GM18505 (cell line): ENCODE data around the gene OOSP2.
"Not testable (repeated sequence)": the region's sequence is repeated elsewhere in the genome, so short reads cannot be mapped to it uniquely, and the experiment has no call there.

Experiments
- ATAC-seq: cut with Tn5 transposase; IDR thresholded peaks from one replicate; pipeline ENCODE4 v1.9.1; 2021; ENCODE audit not compliant: unreplicated experiment
- POLR2A ChIP-seq: IDR thresholded peaks from 4 replicates; pipeline ENCODE4 v1.6.1; 2011; ENCODE audit warnings: borderline replicate concordance; ENCODE audit not compliant: insufficient read depth, insufficient read length; ENCODE audit errors: extremely low read depth

OOSP2 gene, protein sequence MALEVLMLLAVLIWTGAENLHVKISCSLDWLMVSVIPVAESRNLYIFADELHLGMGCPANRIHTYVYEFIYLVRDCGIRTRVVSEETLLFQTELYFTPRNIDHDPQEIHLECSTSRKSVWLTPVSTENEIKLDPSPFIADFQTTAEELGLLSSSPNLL

GRCh38 chr11:60040109-60040508 lies at the start of gene OOSP2:
Gene OOSP2 (plus strand): TSS chr11:60040409. CDS start chr11:60040460, 51 bp downstream.
- no peak for ATAC-seq
- no peak for TF ChIP-seq POLR2A

DNA sequence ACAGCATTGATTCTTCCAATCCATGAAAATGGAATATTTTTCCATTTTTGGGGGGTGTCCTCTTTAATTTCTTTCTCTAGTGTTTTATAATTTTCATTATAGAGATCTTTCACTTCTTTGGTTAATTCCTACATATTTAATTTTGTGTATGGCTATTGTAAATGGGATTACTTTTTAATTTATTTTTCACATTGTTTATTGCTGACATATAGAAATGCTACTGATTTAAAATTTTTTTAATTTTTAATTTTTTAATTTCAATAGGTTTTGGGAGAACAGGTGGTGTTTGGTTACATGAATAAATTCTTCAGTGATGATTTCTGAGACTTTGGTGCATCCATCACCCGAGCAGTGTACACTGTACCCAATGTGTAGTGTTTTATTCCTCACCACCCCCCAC lies 49.8 kb upstream of the OOSP2 start:
- TF ChIP-seq POLR2A, result no peak
- no peak for ATAC-seq

- ATAC-seq, result no peak
- TF ChIP-seq POLR2A, result no peak
Measured at GRCh38 chr11:59992425-59992824, 47.8 kb upstream of the OOSP2 start.

DNA sequence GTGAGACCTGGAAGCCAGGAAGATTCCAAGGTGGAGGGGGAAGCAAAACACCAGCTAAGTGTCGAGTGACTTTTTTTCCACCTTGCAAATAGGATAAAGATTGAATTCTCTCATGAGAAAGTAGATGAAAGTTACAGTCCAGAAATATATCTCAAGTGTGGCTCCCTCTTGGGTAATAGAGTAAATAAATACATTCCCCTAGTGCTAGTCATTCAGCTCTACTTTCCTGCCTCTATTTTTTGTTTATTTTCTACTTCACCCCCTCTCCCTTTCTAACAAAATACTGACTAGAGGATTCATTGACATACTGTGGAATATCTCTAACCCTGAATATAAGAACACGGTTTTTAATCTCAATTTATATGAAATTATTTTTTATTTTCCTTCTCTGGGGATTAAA lies 42.4 kb upstream of the OOSP2 start:
- no peak for TF ChIP-seq POLR2A

GRCh38 chr11:59999691-60000090 lies 40.5 kb upstream of the OOSP2 start:
- TF ChIP-seq POLR2A, result no peak
- no peak for ATAC-seq

More for the DNA sequence above, 42.4 kb upstream of the OOSP2 start:
- no peak for ATAC-seq

- TF ChIP-seq POLR2A, result no peak
- ATAC-seq, result no peak
Measured at GRCh38 chr11:60003729-60004128, 36.5 kb upstream of the OOSP2 start.

- no peak for ATAC-seq
- TF ChIP-seq POLR2A, result no peak
Measured at GRCh38 chr11:60005360-60005759, 34.8 kb upstream of the OOSP2 start.

- no peak for ATAC-seq
- TF ChIP-seq POLR2A, result no peak
Measured at GRCh38 chr11:60016881-60017280, 23.3 kb upstream of the OOSP2 start, which contains the start of gene OOSP4B. Gene OOSP4B (plus strand): TSS chr11:60017181.

DNA sequence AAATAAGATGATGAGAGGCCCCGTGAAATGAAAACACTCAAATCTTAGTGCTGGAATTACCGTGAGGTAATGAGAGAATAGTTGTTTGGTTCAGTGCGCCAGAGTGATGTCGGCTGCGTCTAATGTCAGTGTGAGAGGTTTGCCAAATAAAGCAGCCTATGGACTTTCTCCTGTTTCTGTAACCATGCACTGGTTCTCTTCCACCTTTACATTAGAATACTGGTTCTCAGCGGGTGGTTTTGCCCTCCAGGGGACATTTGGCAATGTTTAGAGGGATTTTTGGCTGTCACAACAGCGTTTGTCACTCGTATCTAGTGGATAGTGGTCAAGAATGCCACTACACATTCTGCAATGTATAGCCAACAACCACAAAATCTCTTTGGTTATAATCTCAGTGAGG lies 22.2 kb upstream of the OOSP2 start:
- TF ChIP-seq POLR2A, result no peak
- ATAC-seq, result no peak

GRCh38 chr11:60020376-60020775 lies 19.8 kb upstream of the OOSP2 start:
- not testable (repeated sequence) for ATAC-seq

DNA sequence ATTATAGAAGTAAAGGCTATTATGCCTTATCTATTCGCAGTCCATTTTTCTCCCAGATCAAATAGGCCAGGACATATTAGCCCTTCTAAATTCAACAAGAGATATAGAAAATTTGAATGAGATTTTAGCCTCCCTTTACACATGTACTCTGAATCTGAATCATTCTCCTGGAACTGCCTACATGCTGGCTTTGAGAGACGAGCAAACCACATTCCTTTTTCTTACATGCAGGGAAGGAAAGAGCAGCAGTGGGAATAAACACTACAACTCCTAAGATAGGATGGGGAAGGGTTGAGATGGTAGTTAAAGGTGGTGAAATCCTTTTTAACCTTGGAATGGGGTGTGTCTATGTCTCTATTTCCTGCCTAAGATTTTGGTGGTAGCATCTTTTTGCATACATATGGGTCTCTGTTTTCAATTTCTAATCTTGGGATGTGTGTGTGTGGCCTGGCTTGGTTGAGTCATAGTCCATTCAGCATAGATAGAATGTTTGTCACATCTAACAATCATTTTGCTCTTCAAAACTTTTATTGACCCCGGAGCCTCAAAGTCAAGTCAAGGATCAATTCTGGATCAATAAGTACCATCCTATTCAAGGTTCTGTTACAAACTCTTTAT lies 11.1 kb upstream of the OOSP2 start:
- TF ChIP-seq POLR2A, result no peak
- ATAC-seq, result no peak

- not testable (repeated sequence) for ATAC-seq
Measured at GRCh38 chr11:60050422-60050821, 10.2 kb downstream of the OOSP2 start.

GRCh38 chr11:60050839-60051238 lies 10.6 kb downstream of the OOSP2 start:
- ATAC-seq, result not testable (repeated sequence)

DNA sequence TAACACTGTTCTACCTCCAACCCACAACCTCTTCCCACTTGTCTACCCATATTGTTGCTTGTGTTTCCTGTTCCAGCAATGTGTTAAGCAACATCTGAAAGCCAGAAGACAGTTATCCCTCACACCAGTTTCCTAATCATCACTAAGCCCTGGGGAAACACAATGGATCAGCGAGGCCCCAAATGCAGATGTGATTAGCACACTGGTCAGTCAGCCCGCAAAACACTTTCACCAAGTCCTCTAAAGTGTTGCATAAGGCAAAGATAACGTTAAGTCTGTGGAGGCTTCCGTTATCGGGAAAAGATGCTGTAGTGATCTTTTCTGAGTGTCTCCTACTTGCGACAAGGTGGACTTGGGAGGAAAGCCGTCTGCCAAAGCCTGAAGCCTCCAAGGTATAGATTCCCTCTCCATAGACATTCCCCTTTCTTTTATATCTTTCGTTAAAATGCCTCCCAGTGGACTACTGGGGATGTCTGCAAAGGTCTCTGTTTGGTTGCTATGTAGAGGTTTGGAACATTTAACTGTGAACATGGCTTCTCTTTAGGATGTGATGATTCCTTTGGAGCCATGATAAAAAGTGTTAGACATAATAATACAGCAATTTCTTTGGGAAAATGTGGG lies 16.2 kb downstream of the OOSP2 start, which contains the start of gene MS4A3:
Gene MS4A3 (plus strand): TSS at position 317 of the 621 bp plus-strand sequence. CDS start 4,496 bp downstream, outside the sequence.
- no peak for ATAC-seq
- TF ChIP-seq POLR2A, result no peak

DNA sequence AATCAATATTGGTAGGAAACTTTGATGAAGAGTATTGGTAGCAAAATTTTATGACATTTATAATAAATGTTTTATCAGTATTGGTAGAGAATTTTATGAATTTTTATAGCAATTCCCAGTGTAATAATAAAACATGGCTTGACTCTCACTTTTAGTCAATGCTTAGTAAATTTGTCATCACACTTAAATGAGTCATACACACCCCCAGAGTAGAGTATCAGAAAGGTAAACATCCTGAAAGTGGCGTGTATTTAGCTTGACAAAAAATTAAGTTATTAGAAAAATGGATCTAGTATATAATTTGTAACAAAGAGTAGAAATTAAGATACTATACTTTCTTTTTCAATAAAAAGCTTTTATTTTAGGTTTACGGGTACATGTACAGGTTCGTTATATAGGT lies 18.8 kb downstream of the OOSP2 start:
- TF ChIP-seq POLR2A, result no peak
- ATAC-seq, result no peak
